Stimulated activated CD4-positive, alpha-beta T cell treated with anti-CD3 and anti-CD28 coated beads, Interleukin-1b, Interleukin-23, amount 100 ng/mL, for 48 hours (primary cell): ENCODE data around the gene LRRIQ1.
"Not testable (repeated sequence)": the region's sequence is repeated elsewhere in the genome, so short reads cannot be mapped to it uniquely, and the experiment has no call there.

Experiments
- DNase-seq: peaks from one replicate; pipeline ENCODE4 v3.0.0-alpha.2; 2020

The LRRIQ1 gene

GRCh38 chr12:85203809-85204208 is 167.7 kb downstream of the LRRIQ1 start:
- not testable (repeated sequence) for DNase-seq

DNA sequence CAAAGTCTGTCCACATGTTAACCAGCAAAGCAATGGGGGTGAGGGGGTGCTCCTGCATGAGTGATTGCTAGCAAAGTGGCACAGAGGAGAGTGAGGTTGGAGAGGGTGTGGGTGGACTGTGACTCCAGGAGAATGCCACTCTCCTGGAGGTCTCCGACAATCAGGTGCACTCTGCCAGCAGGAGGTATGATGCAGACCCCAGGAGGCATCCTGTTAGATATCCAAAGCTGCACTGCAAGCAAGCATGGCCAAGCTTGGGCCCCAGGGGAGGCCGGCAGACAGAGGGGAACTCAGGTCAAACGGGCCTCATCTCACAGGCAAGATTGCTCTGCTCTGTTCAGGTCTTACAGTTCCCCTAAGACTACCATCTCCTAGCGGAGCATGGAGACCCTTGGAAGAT is 170.4 kb downstream of the LRRIQ1 start:
- no peak for DNase-seq

GRCh38 chr12:85224339-85224738 is 188.2 kb downstream of the LRRIQ1 start:
- DNase-seq, result not testable (repeated sequence)

DNA sequence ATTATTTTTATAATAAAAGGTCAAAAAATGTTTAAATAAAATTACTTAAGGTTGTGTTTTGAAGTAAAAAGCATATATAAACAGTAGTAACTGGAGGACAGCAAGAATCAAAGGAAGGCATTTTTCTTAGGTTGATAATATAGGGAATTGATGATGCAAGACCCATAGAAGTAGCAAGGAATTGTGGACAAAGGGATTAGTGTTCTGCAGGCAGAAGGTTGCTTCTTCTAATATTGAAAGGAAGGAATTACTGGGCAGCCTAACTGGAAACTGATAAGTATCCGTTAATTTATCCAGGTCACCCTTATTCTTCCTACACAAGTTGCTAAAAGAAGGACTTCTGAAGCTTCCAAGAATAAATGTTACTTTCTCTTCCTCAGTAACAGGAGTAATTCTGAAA is 189.3 kb downstream of the LRRIQ1 start:
- DNase-seq, result no peak

GRCh38 chr12:85237327-85237726 is 201.2 kb downstream of the LRRIQ1 start:
- DNase-seq, result no peak

DNA sequence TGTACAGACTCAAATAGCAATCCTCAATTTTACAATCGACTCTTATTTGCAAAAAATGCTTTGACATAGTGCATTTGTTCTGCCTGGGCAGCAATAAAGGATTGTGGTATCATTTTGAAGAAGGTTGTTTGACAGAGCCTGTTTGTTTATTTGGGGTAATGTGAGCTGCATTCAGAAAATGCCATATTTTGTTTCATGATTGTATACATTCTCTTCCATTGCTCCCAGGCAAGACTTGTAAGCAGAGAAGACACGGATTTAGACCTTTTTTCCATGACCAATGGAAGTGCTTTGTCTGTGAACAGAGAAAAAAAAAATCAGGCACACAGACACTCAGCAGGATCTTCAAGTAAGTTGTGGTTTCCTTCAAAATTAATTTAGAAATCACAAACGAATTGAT is 208.4 kb downstream of the LRRIQ1 start:
- DNase-seq, result no peak

DNA sequence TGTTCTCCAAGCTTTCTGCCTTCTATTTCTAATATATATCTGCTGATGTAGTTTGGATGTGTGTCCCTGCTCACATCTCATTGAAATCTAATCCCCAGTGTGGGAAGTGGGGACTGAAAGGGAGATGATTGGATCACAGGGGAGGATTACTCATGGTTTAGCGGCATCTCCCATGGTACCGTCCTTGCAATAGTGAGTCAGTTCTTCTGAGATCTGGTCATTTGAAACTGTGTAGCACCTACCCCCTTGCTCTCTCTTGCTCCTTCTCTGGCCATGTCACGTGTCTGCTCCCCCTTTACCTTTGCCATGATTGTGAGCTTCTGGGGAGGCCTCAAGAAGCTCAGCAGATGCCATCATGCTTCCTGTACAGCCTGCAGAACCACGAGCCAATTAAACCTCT is 217.7 kb downstream of the LRRIQ1 start:
- no peak for DNase-seq

DNA sequence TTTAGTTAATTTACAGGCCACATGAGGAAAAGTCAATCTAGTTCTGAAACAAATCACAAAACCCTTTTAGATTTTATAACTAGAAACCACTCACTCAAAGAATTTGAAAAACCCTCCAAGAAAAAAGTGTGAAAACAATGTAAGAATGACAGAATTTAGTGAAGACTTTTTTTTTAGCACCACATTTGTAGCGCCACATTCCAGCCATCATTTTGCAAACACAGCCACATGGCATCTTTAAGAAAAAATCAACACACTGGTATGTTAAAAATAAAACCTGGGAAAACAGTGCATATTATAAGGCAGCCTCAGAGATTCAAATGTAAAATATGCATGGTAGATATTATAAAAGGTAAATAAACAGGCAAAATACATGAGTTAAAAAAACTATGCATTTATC is 221.5 kb downstream of the LRRIQ1 start:
- no peak for DNase-seq

- DNase-seq, result no peak
These were observed 224.3 kb downstream of the LRRIQ1 start for GRCh38 chr12:85260447-85260846.

GRCh38 chr12:85260896-85261295 is 224.7 kb downstream of the LRRIQ1 start:
- DNase-seq, result no peak

- no peak for DNase-seq
These were observed 230.2 kb downstream of the LRRIQ1 start for GRCh38 chr12:85266356-85266755.

GRCh38 chr12:85273381-85274314 is 237.5 kb downstream of the LRRIQ1 start:
- DNase-seq, result no peak

DNA sequence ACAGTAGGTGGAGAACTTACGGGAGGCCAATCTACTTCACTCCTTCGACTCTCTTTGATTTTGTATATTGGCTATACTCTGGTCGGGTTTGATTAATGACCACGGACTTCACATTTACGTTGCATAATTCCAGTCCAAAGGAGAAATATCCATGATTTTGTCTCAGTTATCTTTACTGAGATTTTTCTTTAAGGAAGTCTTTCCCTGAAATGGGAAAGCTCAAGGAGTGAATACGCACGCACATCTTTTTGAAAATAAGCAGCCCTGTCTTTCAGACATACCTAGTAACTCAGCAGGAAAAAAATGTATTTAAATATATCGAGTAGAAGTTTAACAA is 238.1 kb downstream of the LRRIQ1 start:
- DNase-seq, result no peak

GRCh38 chr12:85275374-85275773 is 239.2 kb downstream of the LRRIQ1 start:
- no peak for DNase-seq

DNA sequence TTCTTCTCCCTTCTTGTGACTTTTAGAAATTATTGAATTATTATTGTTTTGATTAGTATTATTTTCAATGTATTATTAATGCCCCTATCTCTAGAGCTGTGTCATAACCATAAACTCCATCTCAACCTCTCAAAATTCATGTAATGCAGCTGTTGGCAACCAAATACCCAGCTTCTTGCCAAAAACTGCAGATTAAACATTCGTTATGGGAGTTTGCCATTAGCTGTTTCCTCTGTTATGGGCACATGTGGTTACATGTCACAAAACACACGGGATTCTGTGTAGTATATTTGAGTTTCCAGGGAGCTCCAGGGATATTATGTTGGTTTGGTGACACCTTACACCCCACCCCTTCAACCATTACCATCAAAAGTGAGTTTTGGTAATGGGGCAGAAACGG is 241.0 kb downstream of the LRRIQ1 start:
- DNase-seq, result no peak

GRCh38 chr12:85277900-85278597 is 241.9 kb downstream of the LRRIQ1 start:
- no peak for DNase-seq

GRCh38 chr12:85278598-85279448 is 242.7 kb downstream of the LRRIQ1 start:
- no peak for DNase-seq

DNA sequence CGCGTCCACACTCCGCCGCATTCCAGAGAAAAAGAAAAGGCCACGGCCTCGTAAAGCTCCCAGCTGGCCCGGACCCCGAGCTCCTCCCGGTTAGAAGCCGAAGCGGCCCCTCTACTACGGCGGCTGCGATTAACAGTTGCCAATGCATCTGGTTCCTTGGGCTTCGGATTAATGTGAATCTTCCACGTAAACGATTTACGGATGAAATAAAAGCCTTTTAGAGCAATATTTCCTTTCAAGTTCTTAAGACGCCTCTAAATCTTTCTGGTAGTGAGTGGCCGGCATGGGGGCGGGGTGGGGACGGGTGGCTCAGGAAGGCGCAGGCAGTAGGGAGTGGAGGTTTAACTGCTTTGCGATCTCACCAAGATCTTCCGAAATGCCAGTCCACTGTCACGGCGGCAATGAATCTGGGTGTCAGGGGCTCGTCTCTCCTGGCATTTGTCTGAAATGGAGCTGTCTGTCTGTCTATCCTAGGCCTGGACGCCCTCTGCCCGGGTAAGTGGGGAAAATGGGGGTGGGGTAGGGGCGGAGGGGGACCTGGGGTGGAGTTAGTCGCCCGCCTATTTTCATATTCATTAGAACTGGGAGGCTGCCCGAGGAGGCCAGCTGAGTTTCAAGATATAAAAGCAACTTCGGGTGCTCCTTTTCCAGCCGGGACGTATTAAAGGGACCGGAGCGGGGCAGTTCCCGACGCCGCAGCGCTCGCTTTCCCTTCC is 243.5 kb downstream of the LRRIQ1 start:
- DNase-seq, result no peak

DNA sequence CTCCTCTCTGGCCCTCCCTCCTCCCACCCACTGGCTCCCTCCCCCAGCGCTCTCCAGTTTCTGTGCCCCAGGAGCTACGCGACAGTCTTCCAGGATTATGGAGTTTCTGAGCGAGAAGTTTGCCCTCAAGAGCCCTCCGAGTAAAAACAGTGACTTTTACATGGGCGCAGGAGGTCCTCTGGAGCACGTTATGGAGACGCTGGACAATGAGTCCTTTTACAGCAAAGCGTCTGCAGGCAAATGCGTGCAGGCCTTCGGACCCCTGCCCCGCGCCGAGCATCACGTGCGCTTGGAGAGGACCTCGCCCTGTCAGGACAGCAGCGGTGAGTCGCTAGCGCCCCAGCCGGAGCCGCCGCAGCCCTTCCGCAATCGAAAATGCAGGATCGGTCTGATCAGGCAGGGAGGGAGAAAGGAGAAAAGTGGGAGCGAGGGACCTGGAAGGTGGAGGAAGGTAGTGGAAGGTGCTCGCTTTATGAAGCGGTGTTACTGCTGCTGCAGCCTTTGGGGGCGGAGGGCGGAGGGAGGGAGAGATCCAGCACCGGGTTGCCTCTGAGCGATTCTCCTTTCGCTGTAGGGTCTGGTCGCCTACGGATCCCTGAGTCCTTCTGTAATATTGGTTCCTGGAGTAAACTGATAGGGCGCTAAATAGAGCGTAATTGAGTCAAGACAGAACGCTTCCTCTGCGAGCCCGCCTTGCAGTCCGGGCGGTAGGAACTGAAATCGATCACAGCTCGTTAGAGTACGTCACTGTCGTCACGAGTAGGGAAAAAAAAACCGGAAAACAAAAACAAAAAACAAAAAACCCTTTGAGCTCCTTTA is 244.2 kb downstream of the LRRIQ1 start, which contains the start of gene ALX1:
ALX1 (plus strand) TSS at position 56 of the 819 bp plus-strand sequence; CDS start at position 98, 42 bp downstream.
- DNase-seq, result no peak

GRCh38 chr12:85280984-85281630 is 245.0 kb downstream of the LRRIQ1 start:
- no peak for DNase-seq
